H1 (cell line): ENCODE measurements around the gene TLE4.
"Not testable (repeated sequence)": the region's sequence is repeated elsewhere in the genome, so short reads cannot be mapped to it uniquely, and the experiment has no call there.

ENCODE experiments used
- EGR1 ChIP-seq: IDR thresholded peaks from 2 replicates; pipeline ENCODE4 v1.6.1; 2011; ENCODE audit warnings: low read depth, low read length, borderline replicate concordance
- EZH2 ChIP-seq: fragments of 200-600 bp; sonication (generic); IDR thresholded peaks from 2 replicates; pipeline ENCODE4 v1.7.1; 2012; ENCODE audit warnings: low read depth, mild to moderate bottlenecking, moderate library complexity, low read length, inconsistent platforms; ENCODE audit not compliant: severe bottlenecking
- KDM1A ChIP-seq: fragments of 200-600, 300-600 bp; sonication (generic); IDR thresholded peaks from 2 replicates; pipeline ENCODE4 v1.7.1; 2016; ENCODE audit warnings: mild to moderate bottlenecking, low read length, borderline replicate concordance
- SIN3A ChIP-seq, 2 experiments: IDR thresholded peaks in 1 of 2; conservative IDR thresholded peaks in 1 of 2; 2 replicates each; pipeline ENCODE4 v1.6.1; 2011 to 2012; ENCODE audit warnings: low read length in 2 of 2, improper control_type of control experiment in 1 of 2, low read depth in 1 of 2, mild to moderate bottlenecking in 1 of 2
- SUZ12 ChIP-seq: fragments of 200-600 bp; sonication (generic); IDR thresholded peaks from 2 replicates; pipeline ENCODE4 v1.6.1; 2012; ENCODE audit warnings: mild to moderate bottlenecking, inconsistent platforms, low read length, moderate library complexity, mixed read lengths
- TAF1 ChIP-seq: IDR thresholded peaks from 2 replicates; pipeline ENCODE4 v1.6.1; 2011; ENCODE audit warnings: mild to moderate bottlenecking, low read depth, low read length
- USF2 ChIP-seq: IDR thresholded peaks from 2 replicates; pipeline ENCODE4 v1.6.1; 2011; ENCODE audit warnings: low read length, improper control_type of control experiment
- TF ChIP-seq, protein P1 (sequence below), 3 experiments: IDR thresholded peaks; 1 replicate in 2 of 3; 2 replicates in 1 of 3; pipeline versions ENCODE4 v1.5.1 to v1.6.1; 2011; ENCODE audit warnings: low read length in 3 of 3, mild to moderate bottlenecking in 3 of 3, inconsistent platforms in 2 of 3, low read depth in 1 of 3, moderate library complexity in 1 of 3; ENCODE audit not compliant: insufficient read depth in 1 of 3; ENCODE audit errors: control extremely low read depth in 1 of 3

DNA sequence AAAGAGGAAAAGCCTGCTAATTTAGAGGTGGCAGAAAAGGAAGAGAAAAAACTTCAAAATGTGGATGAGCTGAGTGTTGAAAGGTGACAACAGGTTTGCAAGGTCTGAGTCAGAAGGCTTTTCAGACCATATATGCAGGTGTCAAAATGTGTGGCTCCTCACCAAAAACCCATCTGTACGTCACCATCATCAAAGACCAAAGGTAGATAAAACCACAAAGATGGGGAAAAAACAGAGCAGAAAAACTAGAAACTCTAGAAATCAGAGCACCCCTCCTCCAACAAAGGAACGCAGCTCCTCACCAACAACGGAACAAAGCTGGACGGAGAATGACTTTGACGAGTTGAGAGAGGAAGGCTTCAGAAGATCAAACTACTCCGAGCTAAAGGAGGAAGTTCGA, 27.4 kb upstream of the TLE4 start:
- TF ChIP-seq KDM1A; SUZ12; EGR1; EZH2; TAF1; SIN3A (conservative IDR thresholded peaks at IDR 0.05 in 1 of 2, IDR thresholded peaks at IDR 0.05 in 1 of 2; ENCODE audit: low read depth in 1 of 2, low read length in 2 of 2); USF2: not testable (repeated sequence)
- TF ChIP-seq, protein P1, sequence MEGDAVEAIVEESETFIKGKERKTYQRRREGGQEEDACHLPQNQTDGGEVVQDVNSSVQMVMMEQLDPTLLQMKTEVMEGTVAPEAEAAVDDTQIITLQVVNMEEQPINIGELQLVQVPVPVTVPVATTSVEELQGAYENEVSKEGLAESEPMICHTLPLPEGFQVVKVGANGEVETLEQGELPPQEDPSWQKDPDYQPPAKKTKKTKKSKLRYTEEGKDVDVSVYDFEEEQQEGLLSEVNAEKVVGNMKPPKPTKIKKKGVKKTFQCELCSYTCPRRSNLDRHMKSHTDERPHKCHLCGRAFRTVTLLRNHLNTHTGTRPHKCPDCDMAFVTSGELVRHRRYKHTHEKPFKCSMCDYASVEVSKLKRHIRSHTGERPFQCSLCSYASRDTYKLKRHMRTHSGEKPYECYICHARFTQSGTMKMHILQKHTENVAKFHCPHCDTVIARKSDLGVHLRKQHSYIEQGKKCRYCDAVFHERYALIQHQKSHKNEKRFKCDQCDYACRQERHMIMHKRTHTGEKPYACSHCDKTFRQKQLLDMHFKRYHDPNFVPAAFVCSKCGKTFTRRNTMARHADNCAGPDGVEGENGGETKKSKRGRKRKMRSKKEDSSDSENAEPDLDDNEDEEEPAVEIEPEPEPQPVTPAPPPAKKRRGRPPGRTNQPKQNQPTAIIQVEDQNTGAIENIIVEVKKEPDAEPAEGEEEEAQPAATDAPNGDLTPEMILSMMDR (IDR thresholded peaks at IDR 0.05; ENCODE audit: control extremely low read depth in 1 of 3, insufficient read depth in 1 of 3, low read depth in 1 of 3, low read length in 3 of 3) = not testable (repeated sequence)
